Right renal pelvis (tissue), 4 donors: ENCODE results near the gene ZC2HC1C. TPM values are rescaled to one million over a fixed set of nuclear protein-coding genes. Genes with fewer than 3 reads are reported as not detected.
"Not testable (repeated sequence)": the region's sequence is repeated elsewhere in the genome, so short reads cannot be mapped to it uniquely, and the experiment has no call there.

Experiments used
- DNase-seq, 4 donors: peaks; one replicate each; pipeline ENCODE4 v3.0.0-alpha.2; 2013; ENCODE audit warnings: low read depth in 4 of 4, low spot score in 3 of 4, missing footprints in 1 of 4
- polyA plus RNA-seq, 4 donors: library from polyadenylated mRNA; unstranded; fragments of 120-200 nt; gene quantifications; one replicate each; pipeline ENCODE4 v1.2.1, GENCODE V29; 2013; ENCODE audit not compliant: insufficient read length in 4 of 4

The ZC2HC1C gene
- polyA plus RNA-seq, 4 donors: 7.1 to 8.2 (median 7.6) TPM

DNA sequence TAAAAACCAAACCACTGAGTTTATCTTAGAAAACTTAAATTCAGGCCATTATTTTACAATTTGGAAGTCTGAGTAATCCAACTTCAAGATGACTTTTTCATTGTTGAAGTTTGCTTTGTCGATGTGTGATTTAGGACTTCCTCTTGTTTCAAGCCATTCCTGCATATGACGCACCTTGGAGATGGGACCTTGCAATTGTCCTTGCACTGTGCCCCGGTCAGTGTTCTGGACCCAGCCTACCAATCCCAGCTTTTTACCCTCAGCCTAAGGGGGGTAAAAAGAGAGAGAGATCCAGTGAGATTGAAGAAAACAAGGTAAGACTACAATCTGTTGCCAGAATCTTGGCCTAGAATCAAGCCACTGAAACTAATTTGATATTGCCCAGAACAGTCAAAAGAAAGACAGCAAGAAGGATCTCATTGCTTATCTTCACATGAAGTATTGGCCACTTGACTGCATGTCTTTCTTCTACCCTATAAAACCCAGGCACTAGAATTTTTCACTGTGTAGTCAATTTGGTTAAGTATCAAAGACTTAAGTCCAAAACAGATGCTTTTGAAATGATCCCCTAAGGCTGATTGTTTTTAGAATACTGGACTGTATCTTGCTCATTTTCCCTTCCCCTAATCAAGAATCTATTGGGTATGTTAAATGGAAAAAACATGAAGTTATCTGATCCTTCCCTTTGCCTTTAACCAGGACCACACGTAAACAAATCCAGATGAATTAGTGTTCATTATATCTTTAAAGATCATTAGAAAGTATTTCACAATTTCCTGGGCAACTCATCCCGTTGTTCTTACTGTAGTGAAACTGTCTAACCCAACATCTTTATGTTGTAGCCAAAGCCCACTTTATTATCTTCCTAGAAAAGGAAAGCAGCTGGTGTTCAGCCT is 15.8 kb upstream of the ZC2HC1C start:
- no peak for DNase-seq

DNA sequence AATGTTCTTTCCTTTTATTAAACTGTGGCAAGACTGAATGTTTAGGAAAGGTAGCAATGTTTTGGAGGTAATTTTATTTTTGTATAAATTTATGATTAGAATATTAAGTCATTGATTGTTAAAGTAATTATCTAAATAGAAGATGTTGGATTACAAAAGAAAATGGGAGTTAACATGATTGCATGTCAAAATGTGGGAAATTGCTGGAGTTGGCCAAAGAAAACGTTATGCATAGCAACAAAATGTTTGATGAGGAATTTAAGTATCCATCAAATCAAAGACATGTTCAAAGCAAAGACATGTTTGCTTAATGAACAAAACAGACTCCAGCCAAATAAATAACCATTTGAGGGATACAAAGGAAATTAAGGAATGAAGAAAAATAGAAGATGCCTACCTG is 15.0 kb upstream of the ZC2HC1C start:
- no peak for DNase-seq

DNA sequence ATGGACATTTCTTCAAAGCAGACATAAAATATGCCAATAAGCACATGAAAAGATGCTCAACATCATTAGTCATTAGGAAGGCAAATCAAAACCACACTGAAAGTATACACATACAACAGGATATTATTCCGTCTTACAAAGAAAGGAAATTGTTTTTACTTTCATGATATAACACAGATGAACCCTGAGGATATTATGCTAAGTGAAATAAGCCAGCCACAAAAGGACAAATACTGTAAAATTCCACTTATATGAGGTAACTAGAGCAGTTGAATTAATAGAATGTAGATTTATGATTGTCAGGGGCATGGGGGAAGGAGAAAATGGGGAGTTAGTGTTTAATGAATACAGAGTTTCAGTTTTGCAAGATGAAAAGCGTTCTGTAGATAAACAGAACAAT is 9.8 kb upstream of the ZC2HC1C start:
- DNase-seq: no peak

DNA sequence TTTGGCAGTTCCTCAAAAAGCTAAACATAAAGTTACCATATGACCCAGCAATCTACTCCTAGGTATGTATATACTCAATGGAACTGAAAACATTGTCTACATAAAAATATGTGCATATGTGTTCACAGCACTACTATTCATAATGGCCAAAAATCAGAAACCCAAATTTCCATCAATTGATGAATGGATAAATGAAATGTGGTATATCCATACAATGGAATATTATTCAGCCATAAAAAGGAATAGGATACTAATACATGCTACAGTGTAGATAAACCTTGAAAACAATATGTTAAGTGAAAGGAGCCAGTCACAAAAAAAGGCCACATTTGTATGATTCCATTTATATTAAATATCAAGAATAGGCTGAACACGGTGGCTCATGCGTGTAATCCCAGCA is 9.0 kb upstream of the ZC2HC1C start:
- DNase-seq: no peak

DNA sequence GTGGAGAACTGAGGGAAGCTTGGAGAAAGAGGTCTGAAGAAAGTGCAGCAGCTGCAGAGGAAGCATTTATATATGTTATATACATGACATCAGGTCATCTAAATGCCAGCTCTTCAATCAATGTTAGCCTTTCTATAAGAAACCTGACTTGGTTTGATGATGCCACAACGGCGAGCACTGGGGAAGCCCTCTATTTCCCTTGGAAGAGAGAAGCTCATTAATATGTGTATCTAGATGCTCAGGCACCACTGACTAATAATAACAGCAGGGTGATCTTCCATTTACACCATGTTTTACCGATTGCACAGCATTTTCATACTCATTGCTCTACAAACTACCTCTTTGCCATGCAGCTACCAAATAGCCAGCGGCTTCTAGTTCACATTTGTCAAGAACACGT is 6.4 kb upstream of the ZC2HC1C start:
- no peak for DNase-seq

DNA sequence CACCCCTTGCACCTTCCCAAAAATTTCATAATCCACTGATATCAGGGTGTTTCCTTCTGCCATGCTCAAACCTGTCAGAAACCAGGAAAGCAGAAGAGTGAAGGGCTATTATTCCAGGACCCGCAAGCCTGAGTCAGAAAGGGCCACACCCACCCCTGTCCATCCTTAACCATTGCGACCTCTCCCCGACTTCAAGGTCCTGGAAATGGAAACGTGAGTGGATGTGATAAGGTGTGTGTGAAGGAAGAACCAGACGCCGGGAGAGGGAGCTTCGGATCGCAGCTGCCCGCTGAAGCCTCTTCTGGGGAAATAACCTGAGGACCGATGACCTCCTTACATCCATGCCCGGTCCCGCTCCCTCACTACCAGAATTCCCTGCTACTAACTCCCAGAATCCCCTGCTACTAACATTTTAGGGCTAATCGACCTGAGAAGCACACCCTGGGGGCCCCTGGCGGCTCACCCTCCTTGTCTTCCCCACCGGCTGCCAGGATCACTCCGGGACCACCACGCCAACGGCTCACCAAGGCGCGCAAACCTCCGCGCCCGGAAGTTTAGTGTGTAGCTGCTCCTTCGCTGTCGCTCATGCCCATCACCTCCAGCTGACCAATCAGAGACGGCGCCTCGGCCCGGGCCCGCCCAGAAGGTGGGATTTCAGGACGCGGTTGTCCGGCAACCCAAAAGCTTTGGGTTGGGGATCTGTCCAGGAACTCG is 5.8 kb upstream of the ZC2HC1C start, which contains the start of gene ACYP1:
TSS of gene ACYP1 (minus strand) at position 534 of the 714 bp plus-strand sequence. CDS start at position 63, 471 bp downstream.
- peak; percentile 78 to 84 (median 82) for DNase-seq

DNA sequence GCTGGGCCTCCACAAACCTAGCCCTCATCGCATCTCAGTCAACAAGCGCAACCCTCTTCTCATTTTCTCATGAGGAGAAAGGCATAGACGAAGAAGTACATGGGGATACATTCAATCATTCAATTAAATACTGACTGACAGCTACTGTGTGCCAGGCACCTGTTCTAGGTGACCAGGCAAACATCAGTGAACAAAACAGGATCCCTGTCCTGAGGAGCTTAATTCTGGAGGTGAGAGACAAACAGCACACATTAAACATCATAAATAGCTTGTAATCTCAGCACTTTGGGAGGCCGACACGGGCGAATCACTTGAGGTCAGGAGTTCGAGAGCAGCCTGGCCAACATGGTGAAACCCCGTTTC is 5.3 kb upstream of the ZC2HC1C start:
- DNase-seq: no peak

DNA sequence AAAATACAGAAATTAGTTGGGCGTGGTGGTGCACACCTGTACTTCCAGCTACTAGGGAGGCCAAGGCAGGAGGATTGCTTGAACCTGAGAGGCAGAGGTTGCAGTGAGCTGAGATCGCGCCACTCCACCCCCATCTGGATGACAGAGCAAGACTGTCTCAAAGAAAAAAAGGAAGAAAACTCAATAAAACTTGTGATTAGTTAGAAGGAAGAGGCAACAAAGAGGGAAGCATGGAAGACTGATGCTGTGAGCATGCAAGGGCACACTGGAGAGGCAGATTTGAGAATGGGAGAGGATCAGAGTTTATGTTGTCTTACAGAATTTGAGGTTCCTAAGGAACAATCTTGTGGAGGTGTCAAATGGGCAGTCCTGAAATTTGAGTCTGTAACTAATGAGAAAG is 2.8 kb upstream of the ZC2HC1C start:
- no peak for DNase-seq

DNA sequence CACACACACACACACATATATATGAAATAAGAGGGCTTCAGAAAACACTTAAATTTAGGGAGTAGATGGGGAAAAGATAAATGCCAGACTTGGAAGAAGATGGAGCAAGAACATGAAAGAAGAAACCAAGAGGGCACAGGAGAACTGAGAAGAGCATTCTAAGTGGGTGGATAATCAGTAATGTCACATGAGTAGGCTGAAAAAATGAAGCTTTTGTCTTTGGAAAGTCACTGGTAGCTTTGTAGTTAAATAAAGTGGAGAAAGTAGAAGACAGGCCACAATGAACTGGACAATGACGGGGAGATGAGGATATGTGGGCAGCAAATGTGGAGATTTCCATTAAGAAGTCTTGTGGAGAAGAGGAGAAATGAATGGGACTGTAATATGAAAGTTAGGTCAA is 2.2 kb upstream of the ZC2HC1C start:
- DNase-seq: no peak

DNA sequence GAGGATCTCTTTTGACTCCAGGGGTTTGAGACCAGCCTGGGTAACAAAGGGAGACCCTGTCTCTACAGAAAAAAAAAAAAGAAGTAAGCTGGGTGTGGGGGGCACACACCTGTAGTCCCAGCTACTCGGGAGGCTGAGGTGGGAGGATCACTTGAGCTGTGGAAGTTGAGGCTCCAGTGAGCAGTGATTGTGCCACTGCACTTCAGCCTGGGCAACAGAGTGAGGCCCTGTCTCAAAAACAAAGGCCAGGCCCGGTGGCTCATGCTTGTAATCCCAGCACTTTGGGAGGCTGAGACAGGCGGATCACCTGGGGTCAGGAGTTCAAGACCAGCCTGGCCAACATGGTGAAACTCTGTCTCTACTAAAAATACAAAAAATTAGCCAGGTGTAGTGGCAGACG is 1.7 kb upstream of the ZC2HC1C start:
- DNase-seq: not testable (repeated sequence)

DNA sequence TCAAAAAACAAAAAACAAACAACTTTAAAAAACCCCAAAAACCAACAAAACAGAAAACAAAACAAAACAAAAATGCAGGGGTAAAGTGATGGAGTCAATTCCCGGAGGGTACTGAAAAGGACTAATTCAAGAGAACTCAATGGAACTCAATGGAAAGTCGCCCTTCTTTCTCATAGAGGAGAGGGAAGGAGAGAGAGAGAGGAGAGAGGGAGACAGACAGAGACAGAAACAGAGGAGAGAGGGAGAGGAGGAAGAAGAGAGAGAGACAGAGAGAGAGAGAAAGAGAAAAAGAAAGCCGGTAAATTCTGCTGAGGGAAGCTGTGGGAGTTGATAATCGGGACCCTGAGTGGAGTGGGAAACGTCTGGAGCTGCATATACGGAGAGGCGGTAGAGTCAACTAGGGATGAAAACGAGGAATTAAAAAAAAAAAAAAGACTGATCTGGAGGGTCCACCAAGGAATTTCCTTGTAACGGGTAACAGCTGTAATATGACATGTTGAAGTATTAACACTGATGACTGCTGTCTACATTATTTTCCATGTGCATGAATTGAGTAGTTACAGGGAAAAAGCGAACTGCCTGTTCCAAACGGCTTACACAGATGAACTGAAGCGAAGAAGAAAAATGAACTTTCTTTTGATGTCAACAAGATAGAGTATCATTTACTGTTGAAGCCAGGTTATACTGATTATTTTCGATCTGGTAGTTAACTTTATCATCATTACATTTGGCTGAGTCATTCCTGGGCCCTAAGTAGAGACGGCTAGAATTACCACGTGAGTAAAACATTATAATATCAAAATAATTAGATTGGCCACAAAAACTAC is 934 bp upstream of the ZC2HC1C start:
- DNase-seq: peak in 1 of 4 donors; percentile 29

DNA sequence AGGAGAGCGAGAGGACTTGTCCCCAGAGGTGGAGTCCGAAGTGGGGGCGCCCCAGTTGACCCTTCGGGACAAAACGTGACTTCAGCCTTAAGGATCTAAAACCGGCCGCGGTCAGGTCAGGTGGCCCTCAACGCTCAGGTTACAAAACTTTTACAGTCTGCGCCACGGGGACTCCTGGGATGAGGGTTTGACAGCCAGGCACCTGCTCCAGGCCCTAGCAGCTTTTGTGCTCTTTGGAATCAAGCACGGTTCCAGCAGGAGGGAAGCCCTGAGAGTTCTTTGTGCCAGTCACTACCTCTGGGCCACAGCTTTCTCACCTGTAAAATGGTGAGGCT is 337 bp downstream of the ZC2HC1C start:
- DNase-seq: no peak

DNA sequence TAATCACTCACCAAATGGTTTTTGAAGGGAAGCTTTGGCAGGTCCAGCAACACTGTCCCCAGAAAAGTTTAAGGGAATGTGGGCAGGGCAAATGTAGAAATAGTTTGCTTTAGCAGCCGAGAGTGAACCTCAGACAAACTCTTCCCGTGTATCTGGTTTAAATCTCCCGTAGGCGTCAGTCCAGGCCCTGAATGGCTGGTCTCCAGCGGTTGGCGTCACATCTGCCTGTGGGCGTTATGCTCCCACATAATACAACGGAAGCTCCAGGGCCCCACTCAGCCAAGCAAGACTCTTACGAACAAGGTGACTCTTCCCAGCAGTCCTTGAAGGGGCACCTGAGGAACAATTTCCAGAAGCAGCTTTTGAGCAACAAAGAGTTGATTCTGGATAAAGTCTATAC is 942 bp downstream of the ZC2HC1C start:
- no peak for DNase-seq

DNA sequence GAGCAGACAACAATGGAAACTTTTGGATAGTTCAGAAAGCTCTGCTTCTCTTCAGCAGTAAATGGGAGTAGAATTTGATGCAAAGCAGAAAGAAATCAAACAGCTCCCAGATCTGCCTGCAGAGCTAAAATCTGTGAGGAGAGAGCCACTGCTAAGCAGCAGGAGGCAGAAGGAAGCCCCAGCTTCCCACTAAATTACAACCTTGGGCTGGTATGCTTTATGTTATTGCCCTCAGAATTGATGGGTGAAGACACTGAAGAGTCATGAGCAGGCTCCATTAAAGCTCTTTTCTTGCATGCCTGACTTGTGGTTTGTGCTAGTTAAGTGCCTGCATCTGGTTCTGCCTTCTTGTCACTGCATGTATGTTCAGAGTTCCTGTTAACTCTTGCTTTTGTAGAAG is 8.4 kb downstream of the ZC2HC1C start:
- no peak for DNase-seq

DNA sequence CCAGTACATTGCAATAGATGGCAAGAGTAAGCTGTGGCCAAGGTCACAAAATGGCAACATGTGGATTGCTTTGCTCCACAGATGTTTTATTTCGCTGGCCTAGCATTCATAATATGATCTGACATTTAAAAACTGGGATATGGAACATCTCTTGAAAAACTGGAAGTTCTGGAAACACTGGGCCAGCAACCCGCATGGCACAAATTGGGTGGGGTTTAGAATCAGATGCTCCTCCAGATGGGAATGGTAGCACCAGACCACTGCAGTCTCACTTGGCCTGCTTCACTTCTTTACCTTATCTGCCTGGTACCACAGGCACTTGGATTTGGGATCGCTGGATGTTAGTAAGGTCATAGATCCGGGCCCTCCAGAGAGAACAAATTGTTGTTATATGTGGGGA is 10.1 kb downstream of the ZC2HC1C start:
- DNase-seq: no peak

DNA sequence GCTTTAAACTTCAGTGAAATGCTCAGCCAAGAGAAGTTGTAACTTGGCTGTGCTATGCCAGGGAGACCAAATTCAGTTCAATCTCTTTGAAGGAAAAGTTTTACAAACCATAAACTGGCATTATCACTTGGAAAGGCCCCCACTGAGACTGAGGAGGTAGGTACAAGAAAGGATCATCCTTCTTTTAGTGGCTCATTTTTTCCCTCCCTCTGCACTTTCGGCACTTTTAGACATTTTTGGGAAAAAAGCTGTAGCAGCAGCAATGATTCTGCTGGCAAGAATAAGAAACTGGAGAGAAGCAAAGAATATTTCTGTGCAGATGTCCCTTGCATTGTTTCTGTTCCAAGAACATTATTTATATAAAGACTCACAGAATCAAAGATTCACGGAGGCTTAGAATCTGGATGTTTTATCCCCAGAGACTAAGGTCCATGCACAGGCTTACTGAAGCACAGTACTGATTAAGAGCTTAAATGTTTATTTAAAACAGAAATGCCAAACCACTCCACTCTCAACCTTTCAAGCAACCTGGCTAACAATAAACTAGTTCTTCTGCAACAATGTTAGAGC is 12.3 kb downstream of the ZC2HC1C start:
- no peak for DNase-seq

DNA sequence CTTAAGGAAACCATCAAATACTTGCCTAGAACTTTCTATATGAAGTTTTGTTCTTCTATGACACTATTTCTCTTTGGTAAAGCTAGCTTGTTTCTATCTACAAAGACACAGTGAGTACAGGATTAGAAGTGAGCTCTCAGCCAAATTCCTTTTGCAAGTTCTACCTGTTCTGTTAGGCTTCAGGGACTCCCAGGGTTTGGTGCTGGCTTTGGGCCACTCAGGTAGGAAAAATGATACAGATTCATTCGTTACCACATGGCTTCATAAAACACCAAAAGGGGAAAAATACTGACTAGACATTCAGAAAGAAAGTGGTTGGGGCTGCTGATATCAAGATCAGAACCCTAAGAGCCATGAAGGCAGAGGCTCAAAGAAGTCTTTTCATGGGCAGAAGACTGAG is 13.8 kb downstream of the ZC2HC1C start:
- DNase-seq: no peak

DNA sequence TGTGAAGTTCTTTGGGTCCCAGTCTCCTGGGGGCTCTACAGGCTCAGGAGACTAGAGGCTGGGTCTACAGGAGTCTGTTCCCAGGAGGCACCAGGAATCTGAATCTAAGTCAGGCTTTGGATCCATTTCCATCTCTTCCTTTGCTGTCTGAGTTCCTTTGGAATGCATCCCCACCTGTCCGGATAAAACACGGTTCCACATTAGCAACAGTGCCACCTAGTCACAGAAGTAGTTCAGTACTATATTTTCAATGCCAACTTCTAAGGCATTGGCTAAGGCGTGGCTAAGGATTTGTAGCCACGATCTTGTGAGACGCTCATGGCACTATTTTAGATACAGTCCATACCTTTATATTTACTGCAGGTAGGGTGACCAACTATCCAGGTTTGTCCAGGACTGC is 15.1 kb downstream of the ZC2HC1C start:
- no peak for DNase-seq

DNA sequence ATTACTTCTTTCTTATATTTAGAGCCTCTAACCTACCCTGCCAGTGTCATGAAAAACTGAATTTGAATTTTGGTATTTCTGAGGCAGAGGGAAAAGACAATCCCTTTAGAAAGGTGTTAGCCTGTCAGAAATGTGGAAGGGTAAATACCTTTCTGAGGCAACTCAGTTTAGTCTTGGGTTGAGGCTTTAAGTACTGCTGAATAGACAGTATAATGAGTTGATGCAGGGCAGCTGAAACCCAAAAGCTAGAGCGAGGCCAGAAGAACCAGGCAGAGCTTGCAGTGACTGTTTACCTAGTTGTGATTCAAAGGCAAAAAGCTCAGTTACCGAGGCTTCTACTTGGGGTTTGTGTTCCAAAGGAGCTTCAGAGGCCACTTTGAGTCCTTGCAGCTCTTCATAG is 18.7 kb downstream of the ZC2HC1C start:
- DNase-seq: no peak

DNA sequence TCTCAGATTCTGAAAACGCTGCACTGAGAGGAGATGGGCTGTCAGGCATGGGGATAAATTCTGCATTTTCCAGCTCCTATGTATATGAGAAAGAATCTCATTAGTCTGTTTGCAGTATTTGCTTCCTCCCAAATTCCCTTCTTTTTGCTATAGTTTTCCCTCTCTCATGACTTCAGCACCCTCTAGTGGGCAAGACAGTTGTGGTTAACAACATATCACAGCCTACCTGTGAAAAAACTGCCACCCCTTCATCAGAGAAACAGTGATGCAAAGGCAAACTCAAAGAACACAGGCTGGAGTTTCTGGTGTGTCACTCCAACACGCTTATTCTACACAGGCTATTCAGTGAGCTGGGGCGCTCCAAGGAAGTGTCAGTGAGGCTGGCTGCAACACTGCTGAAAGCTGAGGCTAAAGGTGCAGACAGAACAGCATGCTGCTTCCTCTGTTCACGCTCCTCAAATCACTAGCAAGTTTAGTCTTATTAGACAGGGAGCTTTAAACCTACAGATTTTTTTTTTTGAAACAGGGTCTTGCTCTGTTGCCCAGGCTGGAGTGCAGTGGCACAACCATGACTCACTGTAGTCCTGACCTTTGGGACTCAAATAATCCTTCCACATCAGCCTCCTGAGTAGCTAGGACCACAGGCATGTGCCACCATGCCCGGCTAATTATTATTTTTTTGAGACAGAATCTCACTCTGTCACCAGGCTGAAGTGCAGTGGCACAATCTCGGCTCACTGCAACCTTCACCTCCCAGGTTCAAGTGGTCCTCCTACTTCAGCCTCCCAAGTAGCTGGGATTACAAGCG is 19.3 kb downstream of the ZC2HC1C start:
- DNase-seq: peak in 3 of 4 donors; percentile 47 to 52 (median 48)
